Measurements from ENCODE around the gene MYO5B. TPM values are rescaled to one million over a fixed set of nuclear protein-coding genes. Genes with fewer than 3 reads are reported as not detected.

Gene MYO5B
- total and polyA plus RNA-seq, 10 of the 15 experiments (the other 5 are each of a cell fraction or from before 2014, with no cell fraction given), result 2.5 to 4.5 (median 3.3) TPM

GRCh38 chr18:49819071-49819662 is 375.8 kb downstream of the MYO5B start:
- H3K4me3 ChIP-seq, result no peak overlapping the region
- H3K27ac ChIP-seq (ENCODE audit: control insufficient read depth, insufficient read depth), result peak overlapping the region; percentile 18; the same call in 1 of the 2 replicates
- no peaks in the 10 kb centered on the region for H4K20me1 ChIP-seq (ENCODE audit: control insufficient read depth, insufficient read depth)
- ChIA-PET CTCF (interaction anchor here (0.5 to 1.3 kb wide), 2 partner anchors 41 to 562 kb away, joined by 3 to 4 read pairs; no protein-coding TSS in a partner anchor), RAD21 (ENCODE audit: unreplicated experiment) (no interaction called here), POLR2A (interaction anchor here (0.5 to 1.0 kb wide), 3 partner anchors 8 to 867 kb away, joined by 3 to 8 read pairs (median 3); no protein-coding TSS in a partner anchor), SMC1A (ENCODE audit: uncharacterized antibody, unreplicated experiment) (interaction anchor here (1.5 kb wide), 1 partner anchor 8 kb away, joined by 5 read pairs; no protein-coding TSS in a partner anchor)
- BruUV-seq (replicated peaks), result no TSS peak
- intact Hi-C loops (cut with micrococcal nuclease; ENCODE audit: unreplicated experiment), result no loop called here
- WGBS (ENCODE audit: insufficient coverage, insufficient replicate concordance, low lambda C conversion rate, missing lambda C conversion rate), result 88% methylated on average over 5 of the region's 5 CpGs
- FAIRE-seq (no peak), ATAC-seq (no peak), DNase-seq (ENCODE audit: low read depth, low spot score) (no peak)
- H3K36me3 ChIP-seq (ENCODE audit: control insufficient read depth in 2 of 2, insufficient read depth in 2 of 2, low read length in 1 of 2), result no peaks in the 10 kb centered on the region
- H3K27me3 ChIP-seq (replicated peaks in 1 of 2; ENCODE audit: control insufficient read depth in 2 of 2, insufficient read depth in 2 of 2, low read length in 1 of 2), result no peaks in the 10 kb centered on the region
- H3K79me2 ChIP-seq (ENCODE audit: control insufficient read depth, insufficient read depth, low read length), result no peaks in the 10 kb centered on the region
- no peaks in the 10 kb centered on the region for H3K9me3 ChIP-seq (replicated peaks; ENCODE audit: control insufficient read depth, insufficient read depth, low read length)
- H3K9ac ChIP-seq (ENCODE audit: control insufficient read depth, insufficient read depth, low read length), result no peak overlapping the region
- no peak for TF ChIP-seq ETV6 (conservative IDR thresholded peaks at IDR 0.05 in 1 of 2, IDR thresholded peaks at IDR 0.05 in 1 of 2; ENCODE audit: borderline replicate concordance in 1 of 2, low read depth in 1 of 2)
- TF ChIP-seq TAF1 (IDR thresholded peaks at IDR 0.05; ENCODE audit: borderline replicate concordance, low read depth, low read length), result no peak
- no peak for TF ChIP-seq RCOR1 (conservative IDR thresholded peaks at IDR 0.05; ENCODE audit: low read depth, low read length)
- TF ChIP-seq REST (IDR thresholded peaks at IDR 0.05; ENCODE audit: low read depth, low read length), result no peak
- TF ChIP-seq FOXM1 (IDR thresholded peaks at IDR 0.05; ENCODE audit: low read depth, low read length), result no peak
- no peak for TF ChIP-seq IRF5 (IDR thresholded peaks at IDR 0.05; ENCODE audit: borderline replicate concordance)
- no peak for TF ChIP-seq ZBTB11 (CRISPR knock-in tag; IDR thresholded peaks at IDR 0.05)
- in situ Hi-C loops (cut with MboI), result no loop called here
- no peak overlapping the region for H2AFZ ChIP-seq (ENCODE audit: control insufficient read depth, low read depth, low read length)
- peak overlapping the region; percentile 60 for H3K4me2 ChIP-seq (ENCODE audit: control insufficient read depth, insufficient read depth)
- peaks cover 18% of the 10 kb centered on the region for H3K4me1 ChIP-seq (ENCODE audit: control insufficient read depth, insufficient read depth, low read length)
